22Rv1 (cell line): ENCODE measurements around the gene PRR5.

Source experiments
- CTCF ChIP-seq: fragments of 450-650 bp; IDR thresholded peaks from 2 replicates; pipeline ENCODE4 v1.5.1; 2017; ENCODE audit warnings: mild to moderate bottlenecking
- ZFX ChIP-seq: fragments of 450-650 bp; IDR thresholded peaks from 2 replicates; pipeline ENCODE4 v1.6.1; 2017; ENCODE audit warnings: antibody characterized with exemption, borderline replicate concordance

- no peak for TF ChIP-seq CTCF
- TF ChIP-seq ZFX: no peak
Measured at GRCh38 chr22:44703255-44703870, 1.4 kb downstream of the PRR5 start.
